IMR-90 (cell line): ENCODE measurements around the gene ARHGAP45. TPM values are rescaled to one million over a fixed set of nuclear protein-coding genes. Genes with fewer than 3 reads are reported as not detected.

Source experiments
- ATAC-seq: fragments of 200-7000 bp; cut with Tn5 transposase; 2 replicates; pipeline ENCODE4 v1.9.1; 2020; ENCODE audit warnings: low read depth, mild to moderate bottlenecking, moderate library complexity
- BruUV-seq: library from RNA; stranded (reverse); fragments of 400-500 nt; replicated peaks from 2 replicates; lab custom pipeline; 2021; lab: Mats Ljungman, UMichigan
- CTCF ChIA-PET: fragments of 300-600 bp; formaldehyde crosslinking; extraction: SDS; loops from one replicate; lab custom pipeline; 2021; ENCODE audit warnings: antibody characterized with exemption; lab: Yijun Ruan, JAX
- POLR2A ChIA-PET: fragments of 300-600 bp; sonication (Branson Sonifier 250); formaldehyde crosslinking; loops from one replicate; lab custom pipeline; 2022; ENCODE audit warnings: antibody characterized with exemption; ENCODE audit not compliant: unreplicated experiment; lab: Charles Lee
- DNase-seq: peaks from one replicate; pipeline ENCODE4 v3.0.0; 2013
- H2AFZ ChIP-seq: replicated peaks from 2 replicates; pipeline ENCODE3; 2013; ENCODE audit warnings: low read length, mild to moderate bottlenecking; ENCODE audit not compliant: poor library complexity
- H2AK5ac ChIP-seq: 2 replicates; pipeline ENCODE4 v1.6.1; 2013; ENCODE audit warnings: low read depth, low read length, inconsistent platforms
- H2AK9ac ChIP-seq: replicated peaks from 2 replicates; pipeline ENCODE3; 2013; ENCODE audit warnings: mild to moderate bottlenecking, low read depth, low read length, moderate library complexity; ENCODE audit not compliant: poor library complexity
- H2BK120ac ChIP-seq: 2 replicates; pipeline ENCODE4 v1.6.1; 2013; ENCODE audit warnings: low read depth, low read length, inconsistent platforms
- H2BK15ac ChIP-seq: 3 replicates; pipeline ENCODE4 v1.6.1; 2013; ENCODE audit warnings: low read depth, low read length, inconsistent platforms
- H2BK20ac ChIP-seq: 2 replicates; pipeline ENCODE4 v1.6.1; 2013; ENCODE audit warnings: low read depth, mild to moderate bottlenecking, inconsistent platforms, low read length, moderate library complexity
- H2BK5ac ChIP-seq: 2 replicates; pipeline ENCODE4 v1.6.1; 2013; ENCODE audit warnings: mild to moderate bottlenecking, low read depth, low read length, inconsistent platforms; ENCODE audit not compliant: poor library complexity, severe bottlenecking
- H3K14ac ChIP-seq: replicated peaks from 2 replicates; pipeline ENCODE4 v1.6.1; 2013; ENCODE audit warnings: low read depth, low read length, inconsistent platforms
- H3K18ac ChIP-seq: 2 replicates; pipeline ENCODE4 v1.6.1; 2013; ENCODE audit warnings: low read depth, low read length, control low read depth
- H3K23ac ChIP-seq: 2 replicates; pipeline ENCODE4 v1.6.1; 2013; ENCODE audit warnings: low read depth, low read length, inconsistent platforms
- H3K27ac ChIP-seq: 2 replicates; pipeline ENCODE4 v1.5.1; 2013; ENCODE audit warnings: mild to moderate bottlenecking, control low read depth, low read length; ENCODE audit not compliant: insufficient read depth
- H3K27me3 ChIP-seq: 2 replicates; pipeline ENCODE4 v1.6.1; 2013; ENCODE audit warnings: low read length; ENCODE audit not compliant: control insufficient read depth, insufficient read depth
- H3K36me3 ChIP-seq: 2 replicates; pipeline ENCODE4 v1.6.1; 2013; ENCODE audit warnings: low read length, mixed read lengths; ENCODE audit not compliant: control insufficient read depth, insufficient read depth
- H3K4ac ChIP-seq: 2 replicates; pipeline ENCODE4 v1.6.1; 2013; ENCODE audit warnings: low read depth, low read length, inconsistent platforms
- H3K4me1 ChIP-seq: 2 replicates; pipeline ENCODE4 v1.6.1; 2013; ENCODE audit warnings: low read length, mixed read lengths; ENCODE audit not compliant: control insufficient read depth, insufficient read depth
- H3K4me2 ChIP-seq: 2 replicates; pipeline ENCODE4 v1.6.1; 2013; ENCODE audit warnings: low read depth, mild to moderate bottlenecking, control low read depth, low read length, moderate library complexity
- H3K4me3 ChIP-seq: 2 replicates; pipeline ENCODE4 v1.5.1; 2013; ENCODE audit warnings: low read depth, mild to moderate bottlenecking, control low read depth, low read length, moderate library complexity; ENCODE audit not compliant: insufficient read depth
- H3K56ac ChIP-seq: 2 replicates; pipeline ENCODE4 v1.6.1; 2013; ENCODE audit warnings: low read length, inconsistent platforms; ENCODE audit not compliant: insufficient read depth; ENCODE audit errors: extremely low read depth
- H3K79me1 ChIP-seq, 2 experiments: 2 replicates each; pipeline ENCODE4 v1.6.1; 2013; ENCODE audit warnings: low read length in 2 of 2, inconsistent platforms in 1 of 2, low read depth in 1 of 2
- H3K9ac ChIP-seq: 2 replicates; pipeline ENCODE4 v1.6.1; 2013; ENCODE audit warnings: low read depth, low read length, control low read depth
- H3K9me1 ChIP-seq: 2 replicates; pipeline ENCODE4 v1.6.1; 2013; ENCODE audit warnings: low read length, inconsistent platforms; ENCODE audit not compliant: insufficient read depth
- H3K9me3 ChIP-seq: 2 replicates; pipeline ENCODE4 v1.6.1; 2013; ENCODE audit warnings: low read length; ENCODE audit not compliant: control insufficient read depth, insufficient read depth
- H4K20me1 ChIP-seq: 2 replicates; pipeline ENCODE4 v1.6.1; 2013; ENCODE audit warnings: low read length, inconsistent platforms; ENCODE audit not compliant: insufficient read depth
- H4K5ac ChIP-seq: 2 replicates; pipeline ENCODE4 v1.6.1; 2013; ENCODE audit warnings: mild to moderate bottlenecking, low read depth, low read length, control low read depth
- H4K8ac ChIP-seq, 2 experiments: 2 replicates each; pipeline ENCODE4 v1.6.1; 2013; ENCODE audit warnings: low read depth in 2 of 2, low read length in 2 of 2, control low read depth in 1 of 2, inconsistent platforms in 1 of 2
- H4K91ac ChIP-seq: 2 replicates; pipeline ENCODE4 v1.6.1; 2013; ENCODE audit warnings: low read depth, low read length, inconsistent platforms; ENCODE audit not compliant: insufficient read depth
- BHLHE40 ChIP-seq: fragments of 150-350 bp; IDR thresholded peaks from 2 replicates; pipeline ENCODE4 v1.6.1; 2016; ENCODE audit warnings: mild to moderate bottlenecking, low read depth, low read length
- MAZ ChIP-seq: IDR thresholded peaks from 2 replicates; pipeline ENCODE4 v1.6.1; 2012; ENCODE audit warnings: low read depth, mild to moderate bottlenecking, low read length, improper control_type of control experiment, moderate library complexity, borderline replicate concordance
- POLR2A ChIP-seq: IDR thresholded peaks from 2 replicates; pipeline ENCODE4 v1.6.1; 2012; ENCODE audit warnings: mild to moderate bottlenecking, low read depth, low read length
- RAD21 ChIP-seq: IDR thresholded peaks from 2 replicates; pipeline ENCODE4 v1.6.1; 2012; ENCODE audit warnings: low read length, improper control_type of control experiment
- RFX5 ChIP-seq: IDR thresholded peaks from 2 replicates; pipeline ENCODE4 v1.8.0; 2012; ENCODE audit warnings: low read depth, mild to moderate bottlenecking, low read length, moderate library complexity
- SMC3 ChIP-seq: fragments of 150-350 bp; IDR thresholded peaks from 2 replicates; pipeline ENCODE4 v1.6.1; 2016; ENCODE audit warnings: low read depth, mild to moderate bottlenecking, antibody characterized with exemption, low read length, moderate library complexity
- USF2 ChIP-seq: fragments of 150-350 bp; IDR thresholded peaks from 2 replicates; pipeline ENCODE4 v1.6.1; 2017; ENCODE audit warnings: mild to moderate bottlenecking, antibody characterized with exemption, low read length, low read depth
- WGBS, 2 experiments: methylation state at CpG; one replicate each; pipeline versions ENCODE4 v1.1.5 to v1.1.7; 2013; ENCODE audit warnings: missing lambda C conversion rate in 2 of 2; ENCODE audit not compliant: insufficient read length in 1 of 2; ENCODE audit errors: extremely low coverage in 2 of 2; 5-methylcytosine and 5-hydroxymethylcytosine counted together
- dilution Hi-C: fragments of 300-500 bp; cut with HindIII; formaldehyde crosslinking; loops from one replicate; pipeline ENCODE4 v1.14.3; 2018; ENCODE audit warnings: low sequenced_read_pairs; ENCODE audit not compliant: unreplicated experiment
- in situ Hi-C: fragments of 300-500 bp; cut with MboI; formaldehyde crosslinking; loops from 3 replicates; pipeline ENCODE4 v1.14.3; 2019; ENCODE audit warnings: low sequenced_read_pairs, inconsistent platforms, mixed read lengths
- intact Hi-C: fragments of 100-400 bp; cut with micrococcal nuclease; formaldehyde crosslinking; loops from 2 replicates; pipeline ENCODE4 v1.10.0; 2022
- polyA plus RNA-seq, 3 experiments: library from polyadenylated mRNA; depleted of rRNA; stranded (reverse); fragments of >200 nt; gene quantifications; 2 replicates each; pipeline ENCODE4 v1.2.3, GENCODE V29; 2012; ENCODE audit warnings: low replicate concordance in 1 of 3
- total RNA-seq: library from RNA; depleted of rRNA; stranded (reverse); fragments of >200 nt; gene quantifications from 2 replicates; pipeline ENCODE4 v1.2.3, GENCODE V29; 2012

ARHGAP45 gene
- total and polyA plus RNA-seq, 2 of the 4 experiments (the other 2 are of a cell fraction), result 1.3 to 1.7 TPM

- Histone ChIP-seq H3K9me1 (no peaks in the 10 kb centered on the region), H3K27ac (no peak overlapping the region), H3K18ac (no peak overlapping the region), H3K9ac (no peak overlapping the region), H3K14ac (no peak overlapping the region), H4K20me1 (no peaks in the 10 kb centered on the region), H3K4me3 (no peak overlapping the region), H3K23ac (no peak overlapping the region), H2AK9ac (no peak overlapping the region), H3K36me3 (peaks cover 1% of the 10 kb centered on the region; the same call in 1 of the 2 replicates), H2AFZ (peak overlapping the region; percentile 63), H3K4ac (no peak overlapping the region), H3K9me3 (peaks cover 42% of the 10 kb centered on the region), H2BK5ac (no peak overlapping the region), H2AK5ac (no peak overlapping the region), H3K4me2 (no peak overlapping the region), H3K4me1 (no peaks in the 10 kb centered on the region), H4K5ac (no peak overlapping the region), H4K8ac (no peak overlapping the region), H2BK20ac (no peak overlapping the region), H3K56ac (no peak overlapping the region), H2BK120ac (no peak overlapping the region), H3K79me1 (no peaks in the 10 kb centered on the region), H4K91ac (no peak overlapping the region), H3K27me3 (no peaks in the 10 kb centered on the region), H2BK15ac (no peak overlapping the region)
- WGBS, 2 experiments, result 94% methylated on average over 7 of the region's 28 CpGs; no CpG with 5 or more reads in 1 of the 2 experiments
- intact Hi-C loops, result no loop called here
- DNase-seq (no peak), ATAC-seq (no peak)
- TF ChIP-seq MAZ, result no peak
- TF ChIP-seq RAD21, result no peak
- no peak for TF ChIP-seq RFX5
- TF ChIP-seq POLR2A, result no peak
- no peak for TF ChIP-seq SMC3
- TF ChIP-seq USF2, result no peak
- no peak for TF ChIP-seq BHLHE40
- ChIA-PET POLR2A (no interaction called here), CTCF (interaction anchor here (0.8 to 1.2 kb wide), 2 partner anchors 11 kb away, joined by 3 read pairs; no protein-coding TSS in a partner anchor)
- in situ Hi-C loops, result no loop called here
- dilution Hi-C loops, result no loop called here
- no TSS peak for BruUV-seq
Measured at GRCh38 chr19:1054102-1055027, 12.6 kb upstream of the ARHGAP45 start.
